Effector CD4-positive, alpha-beta T cell (primary cell): ENCODE measurements around the gene FH.

Experiments used
- DNase-seq: peaks from one replicate; pipeline ENCODE4 v3.0.0-alpha.2; 2020

FH gene

DNA sequence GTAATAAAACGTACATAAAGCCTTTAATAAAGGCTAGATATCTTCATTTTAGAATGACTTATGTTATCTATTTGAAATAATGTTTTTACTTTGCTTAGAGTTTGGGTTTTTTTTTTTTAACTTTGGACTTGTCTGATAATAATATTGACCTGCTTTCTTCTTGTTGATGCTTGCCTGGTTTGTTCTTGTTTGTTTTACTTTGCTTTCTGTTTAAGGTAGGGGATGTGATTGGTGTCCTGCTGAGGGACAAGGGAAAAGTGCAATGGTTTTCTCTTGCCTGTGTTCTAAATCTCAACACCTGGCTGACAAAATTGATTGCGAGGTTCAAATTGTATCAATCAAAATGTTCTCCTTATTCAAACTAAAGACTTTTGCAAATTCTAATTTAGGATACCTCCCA lies 2.2 kb upstream of the FH start:
- no peak for DNase-seq

DNA sequence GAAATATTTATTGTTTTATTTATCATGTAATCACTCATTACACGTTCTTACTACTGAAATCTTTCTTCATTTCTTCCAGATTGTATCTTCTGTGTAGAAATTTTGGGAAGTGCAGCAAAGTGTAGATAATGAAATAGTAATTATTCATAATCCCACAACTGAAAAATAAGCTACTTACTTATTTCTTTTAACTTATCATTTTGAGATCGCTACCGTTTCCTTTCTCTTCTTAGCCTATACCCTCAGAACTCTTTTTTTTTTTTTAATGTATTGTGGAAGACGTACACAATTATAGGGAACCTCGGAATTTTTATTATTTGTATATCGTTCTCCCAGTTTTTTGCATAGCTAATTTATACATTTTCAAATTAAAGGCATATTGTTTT lies 518 bp upstream of the FH start:
- no peak for DNase-seq

DNA sequence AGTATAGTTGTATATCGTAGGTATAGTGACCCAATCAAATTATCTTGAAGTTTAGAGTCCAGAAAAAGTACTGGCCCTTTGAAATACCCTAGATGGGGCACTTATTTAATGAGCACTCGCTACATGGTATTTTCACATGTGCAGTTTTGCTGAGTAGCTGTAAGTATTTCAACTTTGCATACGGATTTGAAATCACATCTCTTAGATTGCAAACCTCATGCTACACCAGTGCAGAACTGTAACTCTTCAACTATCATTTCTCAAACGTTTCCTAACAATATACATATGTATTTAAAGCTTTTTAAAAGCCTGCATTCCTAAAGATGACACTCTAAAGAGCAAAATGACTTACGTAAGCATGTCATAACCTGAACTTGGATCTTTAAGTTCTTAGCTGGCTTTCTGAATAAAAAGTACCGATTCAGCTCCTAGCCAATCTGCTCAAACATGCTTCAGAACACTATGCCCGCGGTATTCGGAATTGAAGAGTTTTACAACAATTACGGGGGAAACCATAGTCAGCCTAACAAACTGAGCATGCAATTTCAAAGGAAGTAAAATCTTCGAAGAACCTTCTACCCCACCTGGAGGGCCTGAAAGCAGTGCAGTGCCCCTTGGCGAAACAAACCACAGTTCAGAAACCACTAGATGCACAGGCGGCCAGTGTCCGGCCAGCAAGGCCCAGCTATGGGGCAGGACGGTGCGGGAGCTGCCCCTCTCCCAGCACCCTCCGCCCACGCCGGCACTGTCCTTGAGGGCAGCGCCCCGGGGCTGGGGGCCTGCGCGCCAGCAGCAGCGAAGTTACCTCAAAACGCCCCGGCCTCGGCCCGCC lies 863 bp downstream of the FH start:
- DNase-seq: no peak

DNA sequence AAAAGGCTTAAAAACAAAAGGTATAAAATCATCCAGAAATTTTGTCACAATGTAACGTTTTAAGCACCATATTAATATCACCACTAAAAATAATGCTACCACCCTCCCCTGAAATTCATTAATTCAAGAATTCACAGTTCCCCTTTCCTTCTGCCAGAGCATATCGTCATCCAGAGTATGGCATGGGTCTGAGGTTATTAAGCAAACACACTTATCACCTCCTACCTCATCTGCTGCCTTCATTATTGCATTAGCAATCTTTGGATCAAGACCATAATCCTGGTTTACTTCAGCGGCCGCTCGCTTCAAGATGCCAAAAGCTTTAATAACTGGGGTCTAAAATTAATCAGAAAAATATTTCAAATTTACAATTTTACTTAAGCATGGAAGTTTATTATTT lies 6.2 kb downstream of the FH start:
- DNase-seq: no peak

DNA sequence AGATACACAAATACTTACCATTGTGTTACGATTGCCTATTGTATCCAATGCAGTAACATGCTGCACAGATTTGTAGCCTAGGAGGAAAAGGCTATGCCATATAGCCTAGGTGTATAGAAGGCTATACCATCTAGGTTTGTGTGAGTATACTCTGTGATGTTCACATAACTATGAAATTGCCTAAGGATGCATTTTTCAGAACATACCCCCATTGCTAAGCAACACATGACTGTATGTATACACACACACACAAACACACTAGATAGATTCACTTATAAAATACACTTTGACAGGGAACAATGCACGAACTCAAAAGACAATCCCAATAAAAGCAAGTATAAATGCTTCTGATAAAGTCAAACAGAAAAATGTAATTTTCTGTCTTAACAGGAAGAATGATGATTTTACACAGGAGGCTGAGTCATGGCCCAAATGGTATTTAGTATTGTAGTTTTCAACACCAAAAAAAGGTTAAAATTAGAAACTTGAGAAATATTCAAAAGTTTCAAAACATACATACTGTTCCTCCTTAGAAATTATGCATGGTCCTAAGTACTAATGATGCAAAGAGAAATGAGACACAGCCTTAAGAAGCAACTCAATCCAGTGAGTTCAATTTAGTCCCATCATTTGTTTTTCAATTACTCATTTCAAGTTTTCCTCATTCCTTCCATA lies 12.2 kb downstream of the FH start:
- no peak for DNase-seq

DNA sequence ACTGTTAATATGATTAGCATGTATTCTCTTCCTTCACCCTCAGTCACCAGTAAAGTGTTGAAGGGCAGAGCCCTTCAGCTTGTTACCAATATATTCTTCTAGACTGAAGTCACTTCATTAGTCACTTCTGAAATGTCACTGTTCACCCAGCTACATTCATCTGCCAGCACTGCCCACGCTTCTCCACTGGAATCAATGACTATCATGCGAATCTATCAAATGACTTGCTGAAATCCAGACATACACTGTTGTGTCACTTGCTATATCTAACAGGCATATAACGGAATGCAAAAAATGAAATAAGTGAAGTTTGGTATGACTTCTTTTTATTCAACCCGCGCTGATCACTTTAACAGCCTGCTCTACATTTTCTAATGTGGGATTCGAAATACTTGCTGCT lies 16.1 kb downstream of the FH start:
- DNase-seq: no peak

DNA sequence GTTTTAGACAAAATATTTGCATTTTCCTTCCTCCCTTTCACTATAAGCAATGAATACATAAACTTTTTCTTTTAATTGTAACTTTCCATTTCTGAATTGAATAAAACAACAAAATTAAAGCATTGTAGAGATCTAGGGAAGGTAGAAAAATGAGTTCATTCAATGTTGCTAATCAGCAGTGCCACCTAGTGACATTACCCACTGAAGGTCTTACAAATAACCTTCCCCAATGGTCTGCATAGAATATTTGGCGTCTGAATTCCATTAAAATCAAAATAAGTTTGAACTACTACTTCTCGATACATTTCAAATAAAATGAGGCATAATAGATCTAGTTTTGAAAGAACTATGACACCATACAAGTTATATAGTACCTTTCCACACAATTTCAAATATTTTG lies 19.6 kb downstream of the FH start:
- DNase-seq: no peak

DNA sequence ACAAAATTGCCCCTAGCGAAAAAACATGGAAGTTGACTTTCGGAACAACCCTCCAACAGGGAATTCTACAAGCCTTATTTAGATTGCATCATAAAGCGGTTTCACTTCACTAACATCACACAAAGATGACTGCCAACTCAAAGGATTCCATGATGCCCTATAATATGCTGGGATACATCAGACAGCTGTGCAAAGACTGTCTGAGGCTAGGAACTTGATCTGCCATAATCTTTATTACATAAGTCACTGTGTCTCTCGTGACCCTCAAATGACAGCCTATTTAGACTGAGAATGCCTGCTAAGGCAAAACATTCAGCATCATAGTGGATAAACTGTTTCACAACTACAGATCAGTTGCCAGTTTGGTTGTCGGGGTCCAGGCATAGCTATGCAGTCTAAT lies 23.8 kb downstream of the FH start:
- no peak for DNase-seq

DNA sequence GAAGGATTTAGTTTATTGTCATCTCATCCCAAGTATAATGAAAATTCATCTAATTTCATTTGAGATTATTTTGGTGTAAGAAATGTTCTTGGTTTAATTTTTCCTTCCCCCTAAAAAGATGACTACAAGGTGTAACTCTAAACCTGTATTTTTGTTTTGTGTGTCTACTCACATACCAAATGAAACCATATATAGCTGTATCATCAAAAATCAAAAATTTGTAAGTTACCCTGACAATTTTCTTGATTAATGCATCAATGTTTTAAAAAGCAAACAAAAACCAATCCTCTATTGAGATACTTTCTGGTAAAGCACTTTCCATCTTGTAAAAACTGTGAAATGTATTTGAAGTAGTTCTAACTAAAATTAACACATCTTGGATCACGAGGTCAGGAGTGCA lies 30.8 kb downstream of the FH start:
- no peak for DNase-seq

DNA sequence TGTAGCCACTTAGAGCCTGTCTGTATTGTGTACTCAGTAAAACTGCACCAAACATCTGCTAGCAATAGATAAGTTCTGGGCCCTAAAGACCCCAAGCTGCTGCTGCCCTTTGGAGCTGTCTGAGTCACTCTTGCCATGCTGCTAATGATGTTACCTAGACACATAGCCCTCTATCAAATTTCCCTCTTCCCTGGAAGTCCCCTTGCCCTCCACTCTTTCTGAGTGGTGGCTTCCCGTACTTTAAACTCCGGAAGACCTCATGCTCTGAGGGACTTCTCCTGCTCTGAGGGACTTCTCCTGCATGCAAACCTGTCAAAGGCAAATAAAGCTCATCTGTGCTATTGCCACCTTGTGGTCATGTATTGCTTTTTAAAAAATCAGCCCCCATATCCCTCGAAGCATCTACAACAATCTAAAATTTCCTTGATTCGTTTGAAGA lies 34.0 kb downstream of the FH start:
- DNase-seq: no peak

DNA sequence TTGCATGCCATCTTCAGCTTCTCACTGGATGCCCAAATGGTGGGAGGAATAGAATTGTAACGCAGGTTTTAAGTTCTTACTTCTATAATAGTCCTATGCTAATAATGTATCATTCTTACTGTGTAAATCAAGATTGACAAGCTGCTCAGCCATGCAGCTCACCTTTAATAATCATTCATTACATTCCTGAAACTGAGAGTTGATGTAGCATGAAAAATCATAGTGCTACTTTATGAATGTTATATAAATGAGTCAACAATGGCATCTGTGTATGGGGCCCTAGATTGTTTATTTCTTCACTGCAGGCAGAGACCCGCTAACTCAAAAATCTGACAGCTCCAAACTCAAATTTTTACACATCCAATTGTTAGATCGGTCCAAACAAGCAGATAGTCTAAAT lies 34.4 kb downstream of the FH start:
- DNase-seq: no peak

DNA sequence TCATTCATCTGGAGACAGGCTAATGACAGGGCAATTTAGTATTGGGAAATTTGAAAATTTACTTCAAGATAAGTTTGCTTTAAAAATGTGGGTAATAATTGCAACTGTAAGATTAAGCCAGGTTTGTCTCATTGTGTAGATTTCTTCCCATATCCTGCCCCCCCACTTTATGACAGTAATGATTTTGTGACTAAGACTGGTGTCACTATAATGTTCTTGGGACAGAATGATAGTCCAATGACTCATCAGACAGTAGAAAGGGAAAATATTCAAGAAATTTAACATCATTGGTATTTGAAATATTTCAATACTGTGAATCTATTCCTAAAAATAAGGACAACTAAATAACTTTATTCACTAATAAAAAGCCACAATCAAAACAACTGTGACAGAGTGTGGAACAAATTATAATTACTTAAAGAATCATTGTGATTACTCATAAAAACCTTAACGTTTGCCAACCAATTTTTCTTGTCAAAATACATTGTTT lies 36.7 kb downstream of the FH start:
- no peak for DNase-seq

DNA sequence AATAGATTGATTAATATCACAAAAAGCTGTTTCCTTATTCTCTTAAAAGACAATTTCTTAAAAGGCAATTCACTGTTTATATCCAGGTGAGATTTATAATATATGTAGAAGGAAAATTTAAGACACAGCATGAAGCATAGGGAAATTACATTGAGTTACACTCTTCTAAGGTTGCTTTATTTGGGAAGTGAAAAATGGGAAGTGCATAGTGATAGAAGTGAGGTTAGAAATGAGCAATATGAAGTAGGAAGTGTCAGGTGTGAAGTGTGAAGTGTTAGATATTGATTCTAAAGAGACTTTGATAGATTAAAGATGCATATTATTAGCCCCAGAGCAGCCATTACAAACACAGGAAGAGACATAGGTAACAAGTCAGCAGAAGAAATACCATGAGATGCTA lies 40.3 kb downstream of the FH start:
- DNase-seq: no peak

DNA sequence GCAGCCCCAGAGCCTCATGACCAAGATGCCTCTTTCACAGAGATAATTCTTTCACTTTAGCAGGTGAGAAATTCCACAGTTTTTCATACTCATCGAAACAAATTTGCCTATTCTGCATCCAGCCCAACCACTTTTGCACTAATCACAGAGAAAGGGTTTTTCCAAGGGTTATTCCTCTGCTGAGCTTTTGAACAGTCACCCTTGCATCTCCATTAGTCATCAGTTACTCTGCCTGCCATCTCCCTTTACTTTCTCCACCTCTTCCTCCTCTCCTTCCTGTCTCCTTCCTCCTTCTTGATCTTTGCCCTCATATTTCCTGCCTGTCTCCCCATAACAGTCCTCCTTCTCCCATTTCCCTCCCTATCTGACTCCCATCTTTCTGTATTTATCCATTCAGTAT lies 43.9 kb downstream of the FH start:
- DNase-seq: no peak

DNA sequence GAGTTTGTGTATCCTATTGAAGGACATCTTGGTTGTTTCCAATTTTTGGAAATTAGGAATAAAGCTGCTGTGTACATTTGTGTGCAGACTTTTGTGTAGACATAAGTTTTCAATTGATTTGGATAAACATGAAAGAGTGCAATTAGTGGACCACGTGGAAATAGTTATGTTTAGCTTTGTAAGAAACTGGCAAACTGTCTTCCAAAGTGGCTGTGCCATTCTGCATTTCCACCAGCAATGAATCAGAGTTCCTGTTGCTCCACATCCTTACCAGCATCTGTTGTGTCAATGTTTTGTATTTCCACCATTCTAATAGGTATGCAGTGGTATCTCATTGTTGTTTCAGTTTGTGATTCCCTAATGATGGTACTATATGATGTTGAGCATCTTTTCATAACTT lies 46.5 kb downstream of the FH start:
- DNase-seq: no peak

DNA sequence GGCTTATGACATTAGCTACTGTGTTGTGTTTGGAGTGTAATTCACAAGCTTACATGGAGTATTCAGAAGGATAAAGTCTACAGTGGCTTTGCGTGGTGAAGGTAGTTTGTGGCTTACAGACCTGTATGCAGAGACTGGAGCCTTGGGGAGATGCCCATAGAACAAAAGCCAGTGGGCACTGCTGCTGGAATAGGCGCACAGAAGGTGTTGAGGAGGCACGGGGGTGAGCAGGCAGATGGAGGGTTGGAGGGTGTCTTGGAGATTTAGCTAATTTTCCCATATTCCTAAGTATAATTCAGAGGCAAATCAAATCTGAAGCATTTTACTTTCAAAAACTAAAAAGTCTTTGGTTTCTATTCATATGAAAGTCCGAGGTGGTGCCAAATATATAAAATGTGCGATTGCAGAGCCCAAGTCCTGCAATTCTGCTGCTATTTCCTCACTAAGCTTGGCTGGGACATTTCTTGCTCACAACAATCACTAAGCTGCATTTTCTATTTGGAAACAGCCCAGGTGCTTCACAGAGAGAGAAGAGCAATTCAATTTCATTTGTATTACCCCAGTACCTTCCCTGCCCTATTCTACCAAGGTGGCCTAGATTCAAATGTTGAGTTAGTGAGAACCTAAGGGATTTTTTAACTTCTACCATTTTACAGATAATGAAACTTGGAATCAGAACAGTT lies 48.5 kb downstream of the FH start:
- no peak for DNase-seq

DNA sequence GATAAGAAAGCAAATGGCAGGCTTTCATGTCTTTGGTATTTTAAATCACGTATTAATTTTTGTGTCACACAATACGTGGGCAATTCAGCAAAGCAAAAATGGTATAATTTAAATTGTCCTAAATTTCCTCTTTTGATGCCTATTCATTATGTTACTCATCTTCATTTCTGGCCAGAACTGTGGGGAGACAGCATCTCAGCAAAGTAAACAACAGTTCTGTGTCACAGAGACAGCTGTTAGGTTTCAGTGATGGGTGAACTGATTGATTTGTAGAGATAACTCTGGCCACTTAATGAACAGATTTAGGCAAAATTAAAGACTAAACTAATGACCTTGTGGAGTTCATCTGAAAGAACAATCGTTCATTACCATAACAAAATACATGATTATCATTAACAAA lies 49.2 kb downstream of the FH start:
- DNase-seq: no peak

DNA sequence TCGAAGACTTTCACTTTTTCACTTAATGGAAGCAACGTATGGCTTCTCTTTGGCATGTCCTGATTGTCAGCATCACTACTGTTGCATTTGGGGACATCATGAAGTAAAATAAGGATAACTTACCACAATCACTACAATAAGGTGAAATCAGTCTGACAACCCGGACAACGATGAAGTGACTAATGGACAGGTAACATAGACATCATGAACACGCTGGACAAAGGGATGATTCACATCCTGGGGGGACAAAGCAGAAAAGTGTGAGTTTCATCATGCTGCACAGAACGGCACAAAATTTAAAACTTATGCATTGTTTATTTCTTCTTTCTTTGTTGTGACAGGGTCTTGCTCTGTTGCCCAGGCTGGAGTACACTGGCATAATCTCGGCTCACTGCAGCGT lies 53.9 kb downstream of the FH start:
- DNase-seq: no peak

DNA sequence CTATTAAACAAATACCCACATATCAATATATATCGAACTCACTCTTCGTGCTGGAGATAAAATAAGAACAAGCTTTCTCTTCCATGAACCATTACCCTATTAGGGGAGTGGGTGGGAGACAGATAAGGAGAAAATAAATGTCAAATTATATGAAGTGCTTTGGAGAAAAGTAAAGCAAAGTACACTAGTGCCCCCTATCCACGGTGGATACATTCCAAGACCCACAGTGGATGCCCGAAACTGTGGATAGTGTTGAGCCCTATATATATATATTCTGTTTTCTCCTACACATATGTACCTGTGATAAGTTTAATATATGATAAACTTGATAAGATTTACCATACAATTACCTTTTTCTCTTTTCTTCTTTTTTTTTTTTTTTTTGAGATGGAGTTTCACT lies 54.6 kb downstream of the FH start:
- DNase-seq: no peak

DNA sequence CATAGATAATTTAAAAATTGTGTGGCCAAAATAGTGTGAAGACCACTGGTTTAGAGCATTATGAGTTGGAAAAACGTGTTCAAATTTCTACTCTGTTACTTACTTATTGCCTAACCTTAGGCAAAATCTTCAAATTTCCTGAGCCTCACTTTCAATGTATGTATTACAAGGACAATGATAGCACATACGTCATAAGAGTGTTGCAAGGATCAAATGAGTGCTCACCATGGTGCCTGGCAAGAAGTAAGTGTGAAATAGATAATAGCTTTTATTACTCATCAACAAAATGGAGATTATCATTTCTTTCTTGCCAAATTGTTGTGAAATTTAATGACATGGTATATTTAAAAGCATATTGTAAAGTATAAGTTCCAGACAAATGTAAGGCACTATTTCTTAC lies 57.2 kb downstream of the FH start:
- DNase-seq: no peak

DNA sequence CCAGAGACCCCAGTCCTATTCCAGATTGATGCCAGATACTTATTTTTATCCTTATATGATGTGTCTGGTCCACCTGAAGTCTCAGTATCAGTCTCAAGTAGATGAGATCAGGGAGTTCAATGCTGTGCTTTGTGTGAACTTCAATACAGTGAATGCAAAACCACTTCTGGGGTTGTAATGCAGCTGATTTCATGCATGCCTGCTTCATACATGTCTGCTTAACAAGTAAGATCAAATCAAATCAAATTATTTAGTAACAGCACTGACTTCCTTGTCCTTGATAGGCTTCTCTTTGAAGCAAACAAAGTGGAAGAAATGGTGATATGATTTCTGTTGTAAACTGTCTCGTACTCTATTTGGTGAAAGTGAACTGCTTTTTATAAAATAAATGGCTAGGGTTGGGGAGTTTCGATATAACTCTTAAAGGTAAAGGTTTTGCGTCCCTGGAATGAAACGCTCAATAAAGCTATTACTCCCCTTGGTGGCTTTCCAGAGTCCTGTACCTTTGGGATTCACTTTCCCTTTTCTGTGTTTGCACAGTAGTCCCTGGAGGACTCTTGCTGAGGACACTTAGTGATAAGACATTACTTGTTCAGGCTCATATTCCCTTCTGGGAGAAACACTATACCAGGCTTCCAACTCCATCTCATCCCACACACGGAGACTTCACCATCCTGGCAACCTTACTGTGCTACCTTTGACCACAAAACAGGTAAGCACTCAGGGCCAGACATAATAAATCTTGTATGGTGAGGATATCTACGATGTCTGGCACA lies 59.3 kb downstream of the FH start:
- no peak for DNase-seq

DNA sequence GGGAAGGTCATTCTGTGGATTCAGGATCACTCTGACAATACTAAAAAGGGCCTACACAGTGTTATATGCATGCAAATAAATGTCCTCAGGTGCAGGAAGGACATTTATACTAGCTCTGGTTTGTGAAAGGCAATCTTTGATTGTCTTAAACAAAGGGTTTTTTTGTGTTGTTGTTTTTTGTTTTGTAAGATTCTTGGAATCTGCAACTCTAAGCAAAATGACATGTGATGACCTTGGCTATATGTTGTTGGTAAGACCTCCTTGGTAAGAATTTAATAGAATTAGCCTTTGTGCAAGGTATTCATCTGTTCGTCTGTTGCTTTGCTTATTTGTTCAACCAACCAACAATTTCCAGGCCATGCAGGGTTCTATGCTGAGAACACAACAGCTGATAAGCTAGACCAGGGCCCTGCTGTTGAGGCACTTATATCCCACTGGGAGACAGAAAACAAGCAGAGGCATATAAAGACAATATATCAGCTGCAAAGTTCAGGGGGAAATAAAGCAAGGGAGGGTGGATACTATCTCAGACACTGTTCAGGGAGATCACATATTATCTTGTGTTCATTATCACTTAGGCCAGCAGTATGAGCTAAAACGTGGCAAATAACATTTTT lies 60.3 kb downstream of the FH start:
- DNase-seq: no peak

DNA sequence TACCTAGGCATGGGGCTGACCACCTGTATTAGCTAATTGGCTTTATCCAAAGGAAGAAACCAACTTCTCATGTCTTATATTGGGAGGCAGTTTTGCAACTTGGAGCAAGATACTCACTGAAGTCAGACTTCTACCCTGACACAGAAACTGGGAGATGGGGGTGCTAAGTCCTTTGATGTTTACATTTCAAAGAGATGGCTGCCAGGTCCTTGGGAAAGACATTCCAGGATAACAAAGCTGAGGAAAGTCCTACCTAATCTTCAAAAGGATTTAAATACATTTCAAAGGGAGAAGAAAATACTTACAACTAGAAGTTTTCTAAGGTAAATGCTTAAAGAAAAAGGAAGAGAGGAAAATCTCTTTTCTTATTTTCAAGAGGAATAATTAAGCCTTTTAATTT lies 62.1 kb downstream of the FH start:
- no peak for DNase-seq
